Kasumi-1 (cell line): ENCODE data around the gene ASCC2.
"Not testable (repeated sequence)": the region's sequence is repeated elsewhere in the genome, so short reads cannot be mapped to it uniquely, and the experiment has no call there.

ENCODE experiments used
- DNase-seq, 2 experiments: peaks; one replicate each; lab custom pipeline; 2025; lab: John Stamatoyannopoulos, UW

The ASCC2 gene

DNA sequence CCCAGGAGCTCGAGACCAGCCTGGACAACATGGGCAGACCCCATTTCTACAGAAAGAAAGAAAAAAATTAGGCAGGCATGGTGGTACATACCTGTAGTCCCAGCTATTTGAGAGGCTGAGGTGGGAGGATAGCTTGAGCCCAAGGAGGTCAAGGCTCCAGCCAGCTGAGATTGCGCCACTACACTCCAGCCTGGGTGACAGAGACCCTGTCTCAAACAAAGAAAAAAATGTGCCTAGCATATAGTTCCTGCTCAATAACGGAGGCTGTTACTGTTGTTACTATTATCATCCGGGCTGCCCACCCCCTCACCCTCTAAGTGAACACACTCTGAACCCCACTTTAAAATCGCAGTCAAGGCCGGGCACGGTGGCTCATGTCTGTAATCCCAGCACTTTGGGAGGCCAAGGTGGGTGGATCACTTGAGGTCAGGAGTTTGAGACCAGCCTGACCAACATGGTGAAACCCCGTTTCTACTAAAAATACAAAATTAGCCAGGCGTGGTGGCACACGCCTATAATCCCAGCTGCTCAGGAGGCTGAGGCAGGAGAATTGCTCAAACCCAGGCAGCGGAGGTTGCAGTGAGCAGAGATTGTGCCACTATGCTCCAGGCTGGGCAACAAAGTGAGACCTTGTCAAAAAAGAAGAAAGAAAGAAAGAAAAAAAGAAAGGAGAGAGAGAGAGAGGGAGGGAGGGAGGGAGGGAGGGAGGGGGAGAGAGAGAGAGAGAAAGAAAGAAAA lies 83.2 kb downstream of the ASCC2 start:
- DNase-seq = not testable (repeated sequence)

DNA sequence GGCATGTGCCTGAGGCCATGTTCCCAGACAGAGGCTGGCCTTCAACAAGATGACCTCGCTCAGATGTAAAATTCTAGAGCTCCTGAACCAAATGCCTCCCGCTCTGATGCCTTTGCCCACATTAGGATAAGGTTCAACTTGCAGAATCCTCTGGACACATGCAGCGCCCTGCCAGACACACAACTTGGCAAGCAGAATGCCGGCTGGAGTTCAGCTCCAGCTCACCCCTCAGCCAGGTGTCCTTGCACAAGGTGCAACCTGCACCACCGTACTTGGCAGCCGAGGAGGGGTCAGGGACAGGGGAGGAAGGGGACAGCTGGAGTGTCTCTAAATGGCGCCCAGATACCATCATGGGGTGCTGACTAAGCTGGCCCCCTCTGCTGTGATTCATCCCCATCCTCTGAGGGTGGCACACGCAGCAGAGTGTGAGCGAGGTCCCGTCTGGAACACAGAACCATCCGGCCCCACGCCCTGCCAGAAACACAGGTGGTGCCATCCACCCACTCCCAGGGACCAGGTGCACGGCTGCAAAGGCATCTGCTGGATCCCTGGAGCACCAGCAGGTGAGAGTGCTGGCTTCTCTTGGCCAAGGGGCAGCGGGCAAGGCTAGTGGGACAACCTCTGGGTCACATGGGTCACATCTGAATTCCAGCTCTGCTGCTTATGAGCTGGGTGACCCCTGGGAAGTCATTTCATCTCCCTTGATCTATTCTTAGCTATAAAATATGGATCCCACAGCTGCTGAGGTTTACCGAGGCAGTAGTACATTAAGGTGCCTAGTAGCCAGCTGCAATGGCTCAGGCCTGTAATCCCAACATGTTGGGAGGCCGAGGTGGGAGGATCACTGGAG lies 84.0 kb downstream of the ASCC2 start:
- DNase-seq = no peak

DNA sequence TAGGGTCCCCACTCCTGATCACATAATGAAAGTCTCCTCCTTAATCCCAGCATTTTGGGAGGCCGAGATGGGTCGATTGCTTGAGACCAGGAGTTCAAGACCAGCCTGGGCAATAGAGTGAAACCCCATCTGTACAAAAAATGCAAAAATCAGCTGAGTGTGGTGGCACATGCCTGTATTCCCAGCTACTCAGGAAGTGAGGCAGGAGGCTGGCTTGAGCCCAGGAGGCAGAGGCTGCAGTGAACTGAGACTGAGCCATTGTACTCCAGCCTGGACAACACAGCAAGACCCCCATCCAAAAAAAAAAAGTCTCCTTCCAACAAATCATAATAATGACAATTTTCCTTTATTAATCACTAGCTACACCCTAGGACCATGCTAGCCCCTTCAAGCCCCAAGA lies 86.4 kb downstream of the ASCC2 start:
- DNase-seq = no peak

DNA sequence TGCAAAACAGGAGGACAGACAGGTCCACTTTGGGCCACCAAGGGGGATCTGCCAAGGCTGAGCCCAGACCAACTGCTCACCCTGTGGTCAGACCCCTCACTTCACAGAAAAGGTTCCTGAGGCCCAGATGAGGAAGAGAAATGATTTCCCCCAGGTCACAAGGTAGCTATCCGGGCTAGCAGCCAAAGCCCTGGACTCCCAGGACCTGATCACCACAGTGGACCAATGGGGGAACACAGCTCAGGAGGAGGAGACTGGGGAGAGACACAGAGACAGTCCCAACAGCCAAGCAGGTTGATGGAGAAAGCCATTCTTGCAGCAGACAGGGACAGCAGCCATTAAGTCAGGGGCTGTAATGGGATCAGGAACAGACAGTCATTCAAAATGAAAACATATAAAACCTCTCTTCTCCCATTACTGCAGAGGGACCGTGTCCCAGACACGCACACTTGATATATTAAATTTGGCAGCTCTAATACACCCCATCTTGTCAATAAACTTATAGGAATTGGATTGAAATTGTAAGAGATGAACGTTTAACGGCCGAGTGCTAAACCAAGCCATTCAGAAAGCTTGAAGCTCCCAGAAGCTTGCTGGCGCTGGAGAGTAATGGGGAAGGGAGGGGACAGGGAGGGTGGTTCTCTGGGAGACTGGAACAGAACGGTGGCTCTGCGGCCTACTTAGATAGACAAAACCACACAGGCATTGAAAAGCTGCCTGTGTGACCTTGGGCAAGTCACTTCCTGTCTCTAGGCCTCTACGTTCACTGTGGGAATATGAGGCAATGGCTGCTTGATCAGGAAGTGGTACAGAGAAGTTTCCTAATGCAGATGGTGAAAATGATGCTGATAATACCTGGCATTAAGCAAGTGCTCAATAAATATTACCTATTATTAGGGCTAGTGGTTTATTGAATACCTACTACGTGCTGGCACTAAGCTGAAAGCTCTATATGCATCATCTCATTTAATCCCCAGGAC lies 87.2 kb downstream of the ASCC2 start:
- peak; percentile 75 to 83 for DNase-seq

GRCh38 chr22:29750029-29750428 lies 88.0 kb downstream of the ASCC2 start:
- DNase-seq = no peak

DNA sequence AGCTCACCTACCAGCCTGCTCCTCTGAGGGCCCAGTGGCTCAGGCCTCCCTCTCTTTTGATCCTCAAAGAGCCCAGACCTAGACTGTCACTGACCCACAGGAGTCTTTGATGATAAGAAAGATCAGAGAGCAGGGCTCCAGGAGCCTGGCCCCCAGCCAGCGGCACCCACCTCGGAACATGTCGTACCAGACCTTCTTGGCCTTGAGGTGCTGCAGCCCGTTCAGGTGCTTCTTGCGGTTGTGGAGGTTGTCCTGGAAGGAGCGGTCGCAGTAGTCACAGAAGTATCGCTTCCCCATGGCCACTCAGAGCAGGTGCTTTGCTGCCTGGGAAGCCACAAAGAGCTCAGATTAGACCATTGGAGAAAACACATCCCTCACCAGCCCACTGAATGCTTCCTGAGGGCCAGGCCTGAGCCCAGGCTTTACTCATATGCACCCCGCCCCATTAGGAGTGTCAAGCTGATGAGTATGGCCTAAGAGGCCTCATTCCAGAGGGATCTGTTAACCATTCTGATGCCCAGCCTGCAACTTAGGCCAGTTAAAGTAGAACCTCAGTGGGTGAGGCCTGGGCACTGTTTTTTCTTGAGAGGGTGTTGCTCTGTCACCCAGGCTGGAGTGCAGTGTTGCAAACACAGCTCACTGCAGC lies 89.7 kb downstream of the ASCC2 start:
- DNase-seq = no peak

DNA sequence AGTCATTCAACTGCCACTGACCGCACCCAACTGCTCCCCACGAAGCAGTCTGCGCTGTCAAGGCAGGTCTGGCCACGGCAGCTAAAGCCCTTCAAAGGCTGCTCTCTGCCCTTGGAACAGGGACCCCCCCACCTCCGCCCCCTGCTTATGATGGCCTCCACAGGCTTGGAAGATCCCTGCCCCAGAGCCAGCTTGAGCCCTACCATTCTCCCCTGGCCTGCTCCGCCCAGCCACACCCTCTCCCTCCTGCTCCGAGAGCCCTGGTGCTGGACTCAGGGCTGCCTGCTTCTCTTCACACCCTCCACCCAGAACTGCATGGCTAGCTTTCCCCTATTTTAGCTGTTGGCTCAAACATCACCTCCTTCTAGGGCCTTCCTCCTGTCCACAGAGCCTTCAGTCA lies 90.2 kb downstream of the ASCC2 start:
- DNase-seq = no peak

DNA sequence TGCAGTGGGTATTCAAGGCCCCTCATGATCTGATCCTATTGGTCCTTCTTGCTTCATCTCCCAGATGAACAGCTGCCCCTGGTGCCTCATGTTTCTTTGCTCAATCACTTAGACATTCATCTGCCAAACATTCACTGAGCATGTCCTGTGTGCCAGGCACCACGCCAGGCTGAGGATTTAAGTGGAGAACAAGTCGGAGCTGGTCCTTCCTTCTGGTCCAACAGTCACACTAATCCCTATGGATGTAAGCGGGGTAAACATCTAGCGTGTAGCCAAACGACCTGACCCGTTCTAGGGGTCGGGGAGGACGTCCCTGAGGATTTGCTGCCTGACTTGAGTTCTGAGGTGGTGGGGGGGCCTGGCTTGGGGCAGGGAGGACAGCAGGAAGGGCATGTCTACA lies 93.2 kb downstream of the ASCC2 start:
- no peak for DNase-seq

- DNase-seq = no peak
These were observed 95.7 kb downstream of the ASCC2 start for GRCh38 chr22:29742326-29742725.

GRCh38 chr22:29741926-29742325 lies 96.1 kb downstream of the ASCC2 start:
- no peak for DNase-seq

GRCh38 chr22:29740216-29740615 lies 97.9 kb downstream of the ASCC2 start:
- DNase-seq = no peak

DNA sequence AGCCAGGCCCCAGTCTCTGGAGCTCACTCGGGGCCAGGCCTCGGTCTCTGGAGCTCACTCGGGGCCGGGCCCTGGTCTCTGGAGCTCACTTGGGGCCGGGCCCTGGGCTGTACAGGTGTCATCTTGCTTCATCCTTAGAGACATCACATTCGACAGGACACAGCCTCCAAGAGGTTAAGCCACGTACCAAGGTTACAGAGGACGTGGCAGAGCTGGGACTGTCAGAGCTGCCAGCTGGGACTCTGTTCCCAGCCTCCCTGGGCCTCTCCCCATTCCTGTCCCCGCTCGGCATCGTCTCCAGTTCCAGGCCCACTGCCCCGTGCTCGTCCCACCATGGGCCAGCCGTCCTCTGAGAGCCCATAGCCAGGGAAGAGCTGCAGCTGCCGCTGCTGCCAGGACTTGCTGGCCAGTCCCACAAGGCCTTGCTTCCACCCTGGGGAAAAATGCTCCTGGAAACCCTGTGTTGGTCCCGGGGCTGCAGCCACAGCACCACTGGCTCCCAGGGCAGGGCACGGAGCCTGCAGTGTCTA lies 98.7 kb downstream of the ASCC2 start:
- DNase-seq = no peak
